OCI-LY1 (cell line): ENCODE data around the gene RPL5.

Experiments used
- H2AFZ ChIP-seq: fragments of 200-600 bp; sonication (generic), shearing (Covaris generic); 2 replicates; pipeline ENCODE4 v1.6.0; 2014; ENCODE audit warnings: antibody characterized with exemption, mild to moderate bottlenecking, low read length
- H3F3A ChIP-seq: fragments of 200-600 bp; sonication (generic), shearing (Covaris generic); 2 replicates; pipeline ENCODE4 v1.6.0; 2014; ENCODE audit warnings: mild to moderate bottlenecking, antibody characterized with exemption, low read length, moderate library complexity; ENCODE audit not compliant: insufficient read depth
- H3K27ac ChIP-seq: fragments of 200-600 bp; sonication (generic); 2 replicates; pipeline ENCODE4 v1.5.1; 2014; ENCODE audit warnings: low read length, mixed run types, mild to moderate bottlenecking, low read depth; ENCODE audit not compliant: poor library complexity, severe bottlenecking
- H3K27me3 ChIP-seq: fragments of 200-600 bp; sonication (generic); 2 replicates; pipeline ENCODE4 v1.6.0; 2014; ENCODE audit warnings: antibody characterized with exemption, mild to moderate bottlenecking, low read length, moderate library complexity; ENCODE audit not compliant: insufficient read depth
- H3K36me3 ChIP-seq: fragments of 200-600 bp; sonication (generic); 2 replicates; pipeline ENCODE4 v1.6.1; 2014; ENCODE audit warnings: mild to moderate bottlenecking, antibody characterized with exemption, low read length, moderate library complexity, mixed read lengths; ENCODE audit not compliant: insufficient read depth
- H3K4me1 ChIP-seq: fragments of 200-600 bp; sonication (generic); 2 replicates; pipeline ENCODE4 v1.5.1; 2014; ENCODE audit warnings: mild to moderate bottlenecking, low read length, moderate library complexity; ENCODE audit not compliant: insufficient read depth, severe bottlenecking
- H3K4me2 ChIP-seq: fragments of 200-600 bp; sonication (generic), shearing (Covaris generic); 2 replicates; pipeline ENCODE4 v1.6.1; 2014; ENCODE audit warnings: low read length
- H3K4me3 ChIP-seq: fragments of 200-600 bp; sonication (generic); 2 replicates; pipeline ENCODE4 v1.5.1; 2014; ENCODE audit warnings: low read length, low read depth, mild to moderate bottlenecking, mixed read lengths; ENCODE audit not compliant: poor library complexity, severe bottlenecking
- H3K79me2 ChIP-seq: fragments of 200-600 bp; shearing (Covaris generic); 2 replicates; pipeline ENCODE4 v1.6.1; 2016; ENCODE audit warnings: mixed run types, low read length, mixed read lengths; ENCODE audit not compliant: insufficient read depth
- H3K9ac ChIP-seq: fragments of 200-600 bp; sonication (generic), shearing (Covaris generic); 2 replicates; pipeline ENCODE4 v1.6.1; 2014; ENCODE audit warnings: mild to moderate bottlenecking, low read length, mixed read lengths
- H3K9me2 ChIP-seq: fragments of 200-600 bp; sonication (generic), shearing (Covaris generic); 2 replicates; pipeline ENCODE4 v1.6.1; 2014; ENCODE audit warnings: low read depth, mild to moderate bottlenecking, low read length, mixed read lengths
- H3K9me3 ChIP-seq: fragments of 200-600 bp; shearing (Covaris generic); 2 replicates; pipeline ENCODE4 v1.6.1; 2014; ENCODE audit warnings: low read length, mixed read lengths
- H4K20me1 ChIP-seq: fragments of 200-600 bp; sonication (generic), shearing (Covaris generic); 2 replicates; pipeline ENCODE4 v1.6.0; 2016; ENCODE audit warnings: mild to moderate bottlenecking, low read length; ENCODE audit not compliant: insufficient read depth
- EZH2 ChIP-seq: fragments of 200-600 bp; sonication (generic), shearing (Covaris generic); IDR thresholded peaks from 2 replicates; pipeline ENCODE4 v1.8.0; 2017; ENCODE audit warnings: borderline replicate concordance, mixed run types, mild to moderate bottlenecking, antibody characterized with exemption, low read length, moderate library complexity, mixed read lengths
- TF ChIP-seq, protein P1 (sequence below): fragments of 200-600 bp; sonication (generic), shearing (Covaris generic); IDR thresholded peaks from 2 replicates; pipeline ENCODE4 v1.5.1; 2017; ENCODE audit warnings: mild to moderate bottlenecking, antibody characterized with exemption, low read length, moderate library complexity, mixed read lengths

Gene RPL5

DNA sequence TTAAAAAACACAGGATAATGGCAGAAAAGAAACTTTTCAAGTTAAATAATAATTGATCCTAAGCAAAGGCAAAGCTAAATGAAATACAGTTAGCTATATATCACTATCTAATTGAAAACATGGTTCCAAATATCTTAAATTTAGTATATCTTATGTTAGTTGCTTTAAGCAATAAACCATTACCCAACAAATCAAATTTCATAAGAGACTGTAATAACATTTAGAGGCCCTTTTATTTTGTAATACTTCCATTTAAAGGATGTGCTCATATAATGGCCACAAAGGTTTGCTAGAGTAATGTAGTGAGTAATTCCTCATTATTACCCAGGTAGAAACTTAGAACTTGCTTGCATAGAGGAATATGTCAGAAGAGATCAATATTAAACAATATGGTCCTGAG, 32.3 kb downstream of the RPL5 start:
- H4K20me1 ChIP-seq: no peaks in the 10 kb centered on the region
- H3K4me3 ChIP-seq: no peak overlapping the region
- H3K9me2 ChIP-seq: no peaks in the 10 kb centered on the region
- no peak overlapping the region for H3K4me2 ChIP-seq
- no peak overlapping the region for H3K9ac ChIP-seq
- H3K27ac ChIP-seq: no peak overlapping the region
- no peaks in the 10 kb centered on the region for H3K27me3 ChIP-seq
- peaks cover 7% of the 10 kb centered on the region; the same call in 1 of the 2 replicates for H3F3A ChIP-seq
- TF ChIP-seq, protein P1, sequence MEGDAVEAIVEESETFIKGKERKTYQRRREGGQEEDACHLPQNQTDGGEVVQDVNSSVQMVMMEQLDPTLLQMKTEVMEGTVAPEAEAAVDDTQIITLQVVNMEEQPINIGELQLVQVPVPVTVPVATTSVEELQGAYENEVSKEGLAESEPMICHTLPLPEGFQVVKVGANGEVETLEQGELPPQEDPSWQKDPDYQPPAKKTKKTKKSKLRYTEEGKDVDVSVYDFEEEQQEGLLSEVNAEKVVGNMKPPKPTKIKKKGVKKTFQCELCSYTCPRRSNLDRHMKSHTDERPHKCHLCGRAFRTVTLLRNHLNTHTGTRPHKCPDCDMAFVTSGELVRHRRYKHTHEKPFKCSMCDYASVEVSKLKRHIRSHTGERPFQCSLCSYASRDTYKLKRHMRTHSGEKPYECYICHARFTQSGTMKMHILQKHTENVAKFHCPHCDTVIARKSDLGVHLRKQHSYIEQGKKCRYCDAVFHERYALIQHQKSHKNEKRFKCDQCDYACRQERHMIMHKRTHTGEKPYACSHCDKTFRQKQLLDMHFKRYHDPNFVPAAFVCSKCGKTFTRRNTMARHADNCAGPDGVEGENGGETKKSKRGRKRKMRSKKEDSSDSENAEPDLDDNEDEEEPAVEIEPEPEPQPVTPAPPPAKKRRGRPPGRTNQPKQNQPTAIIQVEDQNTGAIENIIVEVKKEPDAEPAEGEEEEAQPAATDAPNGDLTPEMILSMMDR: no peak
- no peak for TF ChIP-seq EZH2
- peaks cover 7% of the 10 kb centered on the region; the same call in 1 of the 2 replicates for H3K36me3 ChIP-seq
- H3K4me1 ChIP-seq: peaks cover 13% of the 10 kb centered on the region
- H3K9me3 ChIP-seq: no peaks in the 10 kb centered on the region
- no peak overlapping the region for H2AFZ ChIP-seq
- H3K79me2 ChIP-seq: peaks cover 5% of the 10 kb centered on the region

DNA sequence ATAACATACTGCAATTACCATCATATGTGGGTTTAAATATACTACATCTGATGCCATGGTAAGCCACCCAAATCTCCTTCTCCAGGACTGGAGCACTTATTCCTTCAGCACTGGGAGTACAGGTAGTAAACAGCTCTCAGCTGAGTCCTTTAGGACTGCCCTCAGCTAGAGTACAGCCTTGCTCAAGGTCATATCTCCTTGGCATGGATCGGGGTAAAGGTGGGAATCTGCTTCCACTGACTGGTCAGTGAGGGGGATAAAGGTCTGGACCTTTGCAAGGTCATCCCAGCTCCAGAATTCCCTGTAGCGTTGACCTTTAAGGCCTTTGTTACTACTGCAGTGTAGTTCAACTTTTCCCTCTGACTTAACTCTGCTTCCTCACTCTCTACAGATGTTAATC, 38.8 kb downstream of the RPL5 start:
- Histone ChIP-seq H3K4me3 (no peak overlapping the region), H3K36me3 (peaks cover 59% of the 10 kb centered on the region), H3K9me3 (peaks cover 8% of the 10 kb centered on the region), H3K79me2 (no peaks in the 10 kb centered on the region), H3K9ac (no peak overlapping the region), H3K4me2 (no peak overlapping the region), H3K27ac (no peak overlapping the region), H3K9me2 (no peaks in the 10 kb centered on the region), H3K27me3 (no peaks in the 10 kb centered on the region), H3K4me1 (no peaks in the 10 kb centered on the region), H4K20me1 (no peaks in the 10 kb centered on the region), H2AFZ (no peak overlapping the region), H3F3A (0 out of 2 replicates have a peak, but pooled peaks cover 1% of the 10 kb centered on the region)
- TF ChIP-seq EZH2: no peak
- TF ChIP-seq, protein P1: no peak

DNA sequence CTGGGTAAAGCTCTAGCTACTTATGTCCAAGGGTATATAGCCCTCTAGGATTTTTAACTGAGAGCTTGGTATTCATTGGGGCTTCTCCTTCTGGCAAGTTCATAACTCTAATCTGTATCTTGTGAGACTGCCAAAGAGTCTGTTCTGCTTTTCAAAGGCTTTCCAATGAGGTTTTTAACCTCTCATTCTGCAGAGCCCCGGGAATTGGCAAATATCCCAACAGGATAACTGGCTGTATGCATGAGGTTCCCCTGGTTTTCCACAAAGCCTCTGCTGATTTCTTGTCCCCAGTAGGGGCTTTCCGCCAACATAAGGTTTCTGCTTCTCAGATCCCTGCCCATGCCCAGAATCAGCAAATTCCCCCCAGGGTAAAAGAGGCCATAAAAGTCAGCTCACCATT, 40.9 kb downstream of the RPL5 start:
- Histone ChIP-seq H3K4me3 (no peak overlapping the region), H4K20me1 (no peaks in the 10 kb centered on the region), H3K4me1 (peaks cover 12% of the 10 kb centered on the region), H3K79me2 (peaks cover 8% of the 10 kb centered on the region), H3K4me2 (no peak overlapping the region), H3F3A (no peaks in the 10 kb centered on the region), H3K9ac (no peak overlapping the region), H2AFZ (no peak overlapping the region), H3K9me2 (no peaks in the 10 kb centered on the region), H3K27me3 (no peaks in the 10 kb centered on the region), H3K9me3 (peaks cover 8% of the 10 kb centered on the region), H3K27ac (no peak overlapping the region), H3K36me3 (peaks cover 59% of the 10 kb centered on the region)
- no peak for TF ChIP-seq EZH2
- TF ChIP-seq, protein P1: no peak
